Suppressor macrophage treated with lipopolysaccharide for 1 hour (primary cell): ENCODE measurements around the gene CCSER1.
"Not testable (repeated sequence)": the region's sequence is repeated elsewhere in the genome, so short reads cannot be mapped to it uniquely, and the experiment has no call there.

ENCODE experiments used
- DNase-seq, 3 donors: peaks; one replicate each; pipeline ENCODE4 v3.0.0-alpha.2; 2020 to 2022

The CCSER1 gene

DNA sequence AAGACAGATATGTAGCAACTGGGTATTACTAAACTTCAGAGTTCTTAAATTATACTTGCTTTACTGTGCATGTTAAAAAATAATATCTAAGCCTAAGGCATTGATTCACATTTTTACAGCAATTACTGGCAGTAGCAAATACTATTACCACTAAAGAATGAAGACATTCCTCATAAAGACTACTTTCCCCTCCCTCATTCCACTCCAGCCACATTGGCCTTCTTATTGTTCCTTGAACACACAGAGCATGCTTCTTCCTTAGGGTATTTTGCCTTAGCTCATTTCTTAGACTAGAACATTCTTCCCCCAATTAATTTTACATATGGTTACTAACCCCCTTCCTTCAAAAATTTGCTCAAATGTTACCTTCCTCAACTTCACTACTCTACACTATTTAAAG, 717.0 kb downstream of the CCSER1 start:
- DNase-seq = no peak

- no peak for DNase-seq
Measured at GRCh38 chr4:90845777-90846176, 718.6 kb downstream of the CCSER1 start.

- DNase-seq = no peak
Measured at GRCh38 chr4:90852237-90852636, 725.0 kb downstream of the CCSER1 start.

DNA sequence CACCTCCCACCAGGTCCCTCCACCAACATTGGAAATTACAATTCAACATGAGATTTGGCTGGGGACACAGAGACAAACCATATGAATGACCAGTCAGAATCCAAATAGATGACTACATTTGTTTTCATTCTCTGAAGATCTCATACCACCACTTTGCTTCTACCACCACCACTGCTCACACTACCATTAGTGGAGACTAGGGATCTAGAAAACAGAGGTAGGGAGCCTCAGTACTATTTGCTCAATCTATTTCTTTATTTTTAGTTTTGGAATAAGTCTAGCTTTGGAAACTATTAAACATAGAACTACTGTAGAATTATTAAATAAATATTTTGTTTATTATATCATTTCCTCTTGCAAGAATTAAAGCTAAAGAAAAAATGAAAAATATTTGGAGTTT, 727.9 kb downstream of the CCSER1 start:
- DNase-seq = no peak

DNA sequence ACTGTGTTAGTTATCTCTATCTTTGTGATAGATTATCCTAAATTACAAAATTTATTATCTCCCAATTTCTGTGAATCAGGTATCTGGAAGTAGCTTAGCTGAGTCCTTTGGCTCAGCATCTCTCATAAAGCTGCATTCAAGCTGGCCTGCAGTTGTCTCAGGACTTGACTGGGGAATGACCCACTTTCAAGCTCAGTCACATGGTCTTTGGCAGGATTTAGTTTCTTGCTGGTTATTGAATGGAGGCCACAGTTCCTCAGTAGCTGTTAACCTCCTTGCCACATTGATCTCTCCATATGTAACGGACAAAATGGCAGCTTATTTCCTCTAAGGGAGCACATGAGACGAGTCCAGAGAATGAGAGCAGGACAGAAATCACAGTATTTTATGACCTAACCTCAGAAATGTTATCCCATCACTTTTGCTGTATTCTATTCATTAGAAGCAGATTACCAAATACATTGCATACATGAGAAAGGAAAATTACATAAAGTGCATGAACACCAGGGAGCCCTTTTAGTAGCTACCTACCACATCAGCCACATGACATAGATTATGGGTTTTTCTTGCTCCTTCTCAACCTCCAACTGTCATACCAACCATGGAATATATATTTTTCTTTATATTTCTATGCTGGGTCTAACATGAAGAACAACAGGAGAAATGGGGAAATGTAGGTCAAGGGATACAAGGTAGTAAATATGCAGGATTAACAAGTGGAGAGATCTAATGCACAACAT, 730.1 kb downstream of the CCSER1 start:
- DNase-seq = no peak

DNA sequence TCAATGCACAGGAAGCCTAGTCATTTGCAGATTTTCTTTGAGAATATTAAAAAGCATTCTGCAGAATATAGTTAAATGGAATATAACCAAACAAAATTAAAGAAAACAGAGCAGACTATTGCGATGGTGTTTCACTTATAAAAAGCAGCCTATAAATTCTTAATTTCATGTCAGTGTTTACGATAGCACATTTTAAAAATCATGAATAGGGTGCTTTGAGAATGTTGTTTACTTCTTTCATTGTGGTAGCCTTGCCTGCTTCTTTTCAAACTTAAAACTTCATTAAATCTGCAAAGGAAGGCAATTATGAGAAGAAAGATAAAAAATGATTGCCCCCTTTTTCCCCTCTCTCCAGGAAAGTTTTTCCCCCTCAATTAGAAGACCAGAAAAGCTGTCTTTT, 748.6 kb downstream of the CCSER1 start:
- no peak for DNase-seq

DNA sequence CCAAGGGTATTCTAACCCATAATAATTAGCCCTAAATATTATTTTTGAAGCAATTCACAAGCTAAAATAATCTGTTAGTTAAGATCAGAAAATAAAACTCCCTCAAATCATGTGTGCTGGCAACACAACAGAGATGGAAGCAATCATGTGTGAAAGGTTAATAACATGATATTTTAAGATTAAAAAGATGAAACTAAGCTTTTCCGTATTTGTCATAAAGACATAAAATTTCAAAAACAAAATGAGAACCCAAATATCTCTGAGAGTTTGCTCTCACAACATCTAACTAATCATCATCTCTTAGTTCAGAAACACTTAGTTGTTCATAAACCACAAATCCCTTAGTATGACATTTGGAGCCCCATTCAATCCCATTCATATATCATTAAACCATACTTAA, 749.1 kb downstream of the CCSER1 start:
- DNase-seq = no peak

GRCh38 chr4:90883519-90883918, 756.3 kb downstream of the CCSER1 start:
- no peak for DNase-seq

- no peak for DNase-seq
Measured at GRCh38 chr4:90888571-90888970, 761.4 kb downstream of the CCSER1 start.

DNA sequence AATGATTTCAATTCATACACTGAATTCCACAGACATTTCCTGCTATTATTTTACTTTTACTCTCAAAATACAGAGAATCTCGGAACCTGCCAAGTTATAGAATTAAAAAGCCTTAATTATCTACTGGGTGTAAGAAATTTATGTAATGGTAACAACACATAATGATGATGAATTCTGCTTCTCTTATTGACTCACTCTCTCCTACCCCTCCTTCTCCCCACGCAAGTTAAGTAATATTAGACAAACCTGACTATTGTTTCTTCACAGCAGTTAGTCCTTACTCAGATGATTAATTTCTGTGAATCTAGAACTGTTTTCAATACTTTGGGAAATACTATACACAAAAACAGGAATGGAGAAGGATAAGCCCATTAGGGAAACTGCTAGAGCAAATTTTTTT, 762.0 kb downstream of the CCSER1 start:
- no peak for DNase-seq

GRCh38 chr4:90903413-90903812, 776.2 kb downstream of the CCSER1 start:
- DNase-seq = not testable (repeated sequence)

DNA sequence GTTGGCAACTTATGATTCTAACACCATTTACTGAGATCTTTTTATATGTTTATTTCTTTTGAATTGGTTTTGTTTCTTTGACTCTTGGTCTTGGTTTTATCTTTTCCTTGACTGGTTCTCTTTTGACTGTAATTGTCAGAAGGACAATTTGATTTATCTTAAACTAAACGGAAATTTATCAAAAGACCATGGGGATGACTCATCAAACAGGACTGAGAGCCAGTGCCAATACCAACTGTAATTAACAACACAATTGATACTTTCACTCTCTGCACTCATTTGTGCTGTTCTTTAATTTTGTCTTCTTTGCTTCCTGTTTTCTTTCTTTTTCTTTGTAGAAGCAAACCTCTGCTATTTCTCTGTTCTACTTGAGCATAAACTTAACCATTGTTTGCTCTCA, 776.8 kb downstream of the CCSER1 start:
- no peak for DNase-seq

GRCh38 chr4:90906239-90906638, 779.0 kb downstream of the CCSER1 start:
- DNase-seq = no peak

DNA sequence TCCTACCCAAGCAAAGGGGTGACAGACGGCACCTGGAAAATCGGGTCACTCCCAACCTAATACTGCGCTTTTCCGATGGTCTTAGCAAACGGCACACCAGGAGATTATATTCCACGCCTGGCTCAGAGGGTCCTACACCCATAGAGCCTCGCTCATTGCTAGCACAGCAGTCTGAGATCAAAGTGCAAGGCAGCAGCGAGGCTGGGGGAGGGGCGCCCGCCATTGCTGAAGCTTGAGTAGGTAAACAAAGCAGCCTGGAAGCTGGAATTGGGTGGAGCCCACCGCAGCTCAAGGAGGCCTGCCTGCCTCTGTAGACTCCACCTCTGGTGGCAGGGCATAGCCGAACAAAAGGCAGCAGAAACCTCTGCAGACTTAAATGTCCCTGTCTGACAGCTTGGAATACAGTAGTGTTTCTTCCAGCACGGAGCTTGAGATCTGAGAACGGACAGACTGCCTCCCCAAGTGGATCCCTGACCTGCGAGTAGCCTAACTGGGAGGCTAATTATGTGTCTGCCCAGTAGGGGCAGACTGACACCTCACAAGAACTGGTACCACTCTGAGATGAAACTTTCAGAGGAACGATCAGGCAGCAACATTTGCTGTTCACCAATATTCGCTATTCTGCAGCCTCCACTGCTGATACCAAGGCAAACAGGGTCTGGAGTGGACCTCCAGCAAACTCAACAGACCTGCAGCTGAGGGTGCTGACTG, 784.7 kb downstream of the CCSER1 start:
- not testable (repeated sequence) for DNase-seq

- DNase-seq = no peak
Measured at GRCh38 chr4:90922174-90922573, 795.0 kb downstream of the CCSER1 start.

DNA sequence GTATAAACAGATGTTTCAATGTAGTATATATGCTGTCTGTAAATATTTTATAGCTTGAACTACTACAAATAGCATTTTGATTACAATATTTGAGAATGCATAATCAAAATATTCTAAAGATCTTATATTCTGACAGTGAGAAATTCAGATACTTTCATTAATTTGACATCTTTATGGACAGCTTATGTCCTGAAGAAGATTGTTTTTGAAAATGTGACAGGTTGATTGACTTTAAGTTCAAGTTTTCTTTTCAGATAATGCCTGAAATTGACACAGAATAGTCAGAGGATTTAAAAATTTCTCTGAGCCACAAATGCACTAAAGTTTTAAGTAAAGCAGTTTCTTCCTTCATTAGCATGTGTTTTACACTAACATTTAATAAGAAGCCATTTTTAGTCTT, 799.8 kb downstream of the CCSER1 start:
- DNase-seq = no peak

GRCh38 chr4:90943311-90943710, 816.1 kb downstream of the CCSER1 start:
- DNase-seq = no peak

DNA sequence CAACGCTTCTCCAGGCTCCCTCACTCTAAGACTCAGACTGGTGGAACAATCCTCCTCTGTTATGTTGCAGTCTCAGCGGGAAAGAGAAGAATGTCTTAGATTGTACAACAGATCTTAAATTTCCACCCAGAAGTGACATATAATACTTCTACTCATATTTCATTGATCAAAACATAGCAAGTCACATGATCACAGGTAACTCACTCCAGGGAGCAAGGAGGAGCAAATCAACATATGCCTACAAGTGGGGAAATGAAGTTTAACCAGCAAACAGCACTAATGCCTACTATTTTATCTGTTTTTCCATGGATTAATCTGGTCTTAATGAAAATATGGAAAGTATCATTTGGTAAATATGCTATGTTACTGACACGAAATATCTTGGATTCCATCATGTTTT, 819.8 kb downstream of the CCSER1 start:
- no peak for DNase-seq

DNA sequence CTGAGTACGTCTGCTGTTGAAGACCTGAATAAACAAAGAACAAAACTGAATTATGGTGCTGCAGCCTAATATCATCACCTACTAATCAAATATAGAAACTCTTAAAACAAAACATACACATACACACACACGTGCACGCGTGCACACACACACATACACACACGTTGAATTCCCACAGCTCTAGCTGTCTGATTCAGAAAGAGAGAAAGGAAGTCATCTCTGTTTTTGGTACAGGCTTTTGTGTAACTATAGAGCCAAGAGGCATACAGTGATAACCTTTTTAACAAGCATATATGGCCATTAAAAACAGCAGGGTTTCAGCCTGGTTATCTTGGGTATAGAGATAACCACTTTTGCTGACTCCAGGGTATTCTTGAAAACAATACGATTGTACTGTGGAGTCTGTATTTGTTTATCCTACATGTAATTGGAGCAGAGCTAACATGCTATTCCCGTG, 823.2 kb downstream of the CCSER1 start:
- DNase-seq = no peak

DNA sequence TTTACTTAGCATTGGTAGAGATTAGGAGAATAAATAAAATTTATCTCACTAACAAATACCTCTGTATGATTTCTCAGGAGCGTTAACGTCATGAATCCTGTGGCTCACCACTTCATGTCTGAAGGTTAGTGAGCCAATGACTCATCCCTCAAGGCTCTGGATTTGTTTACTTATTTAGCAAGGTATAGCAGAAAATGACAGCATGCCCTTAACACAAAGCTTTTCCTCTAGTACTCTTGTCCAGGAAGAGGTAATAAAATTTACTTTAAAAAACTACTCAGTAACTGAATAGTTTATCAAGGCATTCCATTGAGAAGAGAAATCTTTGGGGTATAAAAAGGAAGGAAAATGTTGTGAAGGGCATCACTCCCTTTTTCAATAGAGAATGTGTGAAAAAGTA, 823.8 kb downstream of the CCSER1 start:
- no peak for DNase-seq

- DNase-seq = no peak
Measured at GRCh38 chr4:90958256-90958895, 831.2 kb downstream of the CCSER1 start.

GRCh38 chr4:90960433-90960832, 833.2 kb downstream of the CCSER1 start:
- no peak for DNase-seq

DNA sequence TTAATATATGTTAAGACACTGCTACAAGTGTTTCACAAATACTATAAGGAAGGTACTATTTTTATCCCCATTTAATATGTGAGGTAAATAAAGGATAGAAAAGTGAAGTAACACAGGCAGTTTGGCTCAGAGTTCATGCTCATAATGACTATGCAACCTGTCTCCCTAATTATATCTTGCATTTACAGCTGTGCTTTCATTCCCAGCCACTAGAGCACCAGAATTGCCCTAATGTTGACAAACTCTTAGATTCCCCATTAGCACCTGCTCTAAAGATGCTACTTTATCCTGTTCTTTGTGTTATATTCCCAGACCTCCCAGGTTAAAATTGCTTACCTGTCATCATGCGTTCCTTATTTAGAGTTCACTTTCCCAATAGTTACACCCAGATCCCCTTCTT, 833.6 kb downstream of the CCSER1 start:
- DNase-seq = no peak

GRCh38 chr4:90970021-90970420, 842.8 kb downstream of the CCSER1 start:
- no peak for DNase-seq
